GM13977 (cell line): ENCODE results near the gene PALS1.

Source experiments
- DNase-seq: peaks from one replicate; pipeline ENCODE4 v3.0.0; 2012; ENCODE audit warnings: low spot score
- in situ Hi-C: fragments of 300-500 bp; cut with MboI; formaldehyde crosslinking; loops from one replicate; pipeline ENCODE4 v1.12.0; 2022; ENCODE audit warnings: low sequenced_read_pairs, low pct_unique_long_range_greater_than_20kb, mixed read lengths, inconsistent platforms; ENCODE audit not compliant: unreplicated experiment
- TF ChIP-seq, protein P1 (sequence below): IDR thresholded peaks from 2 replicates; pipeline ENCODE4 v1.5.1; 2012; ENCODE audit warnings: mild to moderate bottlenecking, control low read depth; ENCODE audit not compliant: insufficient read depth; ENCODE audit errors: extremely low read depth, missing control alignments

The PALS1 gene

DNA sequence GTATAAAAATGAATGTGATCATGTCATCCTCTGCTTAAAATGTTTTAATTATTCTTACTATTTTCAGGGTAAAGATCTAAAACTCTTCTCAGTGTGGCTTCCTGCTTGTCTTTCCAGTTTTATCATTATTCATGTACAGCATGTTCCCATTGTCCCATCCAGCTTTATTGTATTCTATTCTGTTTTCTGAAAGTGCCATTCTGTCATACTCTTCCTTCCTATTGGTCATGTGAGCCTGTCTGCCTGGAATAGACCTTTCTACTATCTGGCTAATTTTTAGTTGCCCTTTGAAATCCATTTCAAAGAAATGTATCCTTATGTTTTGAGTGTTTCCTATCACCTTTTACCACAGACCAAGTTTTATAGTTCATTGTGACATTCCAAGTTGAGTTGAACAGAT lies 34.9 kb downstream of the PALS1 start:
- in situ Hi-C loops: no loop called here
- no peak for DNase-seq
- TF ChIP-seq, protein P1, sequence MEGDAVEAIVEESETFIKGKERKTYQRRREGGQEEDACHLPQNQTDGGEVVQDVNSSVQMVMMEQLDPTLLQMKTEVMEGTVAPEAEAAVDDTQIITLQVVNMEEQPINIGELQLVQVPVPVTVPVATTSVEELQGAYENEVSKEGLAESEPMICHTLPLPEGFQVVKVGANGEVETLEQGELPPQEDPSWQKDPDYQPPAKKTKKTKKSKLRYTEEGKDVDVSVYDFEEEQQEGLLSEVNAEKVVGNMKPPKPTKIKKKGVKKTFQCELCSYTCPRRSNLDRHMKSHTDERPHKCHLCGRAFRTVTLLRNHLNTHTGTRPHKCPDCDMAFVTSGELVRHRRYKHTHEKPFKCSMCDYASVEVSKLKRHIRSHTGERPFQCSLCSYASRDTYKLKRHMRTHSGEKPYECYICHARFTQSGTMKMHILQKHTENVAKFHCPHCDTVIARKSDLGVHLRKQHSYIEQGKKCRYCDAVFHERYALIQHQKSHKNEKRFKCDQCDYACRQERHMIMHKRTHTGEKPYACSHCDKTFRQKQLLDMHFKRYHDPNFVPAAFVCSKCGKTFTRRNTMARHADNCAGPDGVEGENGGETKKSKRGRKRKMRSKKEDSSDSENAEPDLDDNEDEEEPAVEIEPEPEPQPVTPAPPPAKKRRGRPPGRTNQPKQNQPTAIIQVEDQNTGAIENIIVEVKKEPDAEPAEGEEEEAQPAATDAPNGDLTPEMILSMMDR: no peak

DNA sequence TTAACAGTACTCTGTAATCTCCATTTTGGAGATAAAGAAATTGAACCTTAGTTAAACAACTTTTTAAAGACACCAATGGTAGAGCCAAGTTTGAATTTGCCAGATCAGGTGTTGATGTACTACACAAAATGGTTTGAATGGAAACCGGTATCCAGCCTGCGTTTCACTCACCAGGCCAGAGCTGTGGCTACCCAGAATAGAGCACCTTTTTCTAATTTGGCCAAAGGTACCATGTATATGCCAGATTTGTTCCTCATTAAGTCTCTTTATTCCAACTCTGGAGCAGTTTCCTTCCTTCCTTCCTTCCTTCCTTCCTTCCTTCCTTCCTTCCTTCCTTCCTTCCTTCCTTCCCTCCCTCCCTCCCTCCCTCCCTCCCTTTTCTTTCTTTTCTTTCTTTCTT lies 39.3 kb downstream of the PALS1 start:
- in situ Hi-C loops: no loop called here
- TF ChIP-seq, protein P1: no peak
- no peak for DNase-seq

DNA sequence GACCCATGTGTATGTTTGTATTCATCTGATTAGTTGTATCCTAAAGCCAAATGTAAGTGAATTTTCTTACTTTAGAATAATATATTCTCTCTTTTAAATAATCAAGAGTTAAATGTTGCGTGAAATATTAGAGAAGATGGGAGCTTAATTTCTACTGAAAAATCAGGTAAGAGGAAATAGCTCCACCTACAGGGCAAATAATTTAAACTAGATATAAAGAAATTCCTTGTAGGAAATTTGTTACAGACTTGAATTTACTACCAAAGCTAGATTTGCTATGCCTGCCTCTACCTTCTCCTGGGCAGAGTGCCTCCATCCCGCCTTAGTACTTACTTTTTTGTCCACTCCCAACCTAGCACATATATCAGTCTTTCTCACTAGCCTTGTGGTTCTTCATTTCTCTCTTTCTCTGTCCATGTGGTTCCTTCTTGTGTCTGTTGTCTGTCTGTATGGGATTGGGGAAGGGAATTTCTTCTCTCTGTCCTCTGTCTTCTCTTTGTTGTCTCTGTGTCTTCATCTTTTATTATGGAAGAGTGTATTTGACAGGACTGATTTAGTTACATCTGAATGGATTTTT lies 44.7 kb downstream of the PALS1 start:
- in situ Hi-C loops: no loop called here

More for the DNA sequence above, 44.7 kb downstream of the PALS1 start:
- TF ChIP-seq, protein P1: peak; percentile 41
- peak; percentile 19 for DNase-seq
